SK-N-MC (cell line): ENCODE data around the gene TEX51.

ENCODE experiments used
- EZH2 ChIP-seq: fragments of 200-600 bp; sonication (generic); IDR thresholded peaks from one replicate; pipeline ENCODE4 v1.6.1; 2017; ENCODE audit warnings: antibody characterized with exemption
- FOXP2 ChIP-seq: optimal IDR thresholded peaks from 2 replicates; pipeline ENCODE3; 2011; ENCODE audit warnings: mild to moderate bottlenecking, moderate library complexity; ENCODE audit not compliant: insufficient read depth; ENCODE audit errors: extremely low read length, control extremely low read depth
- POLR2AphosphoS5 ChIP-seq: IDR thresholded peaks from 2 replicates; pipeline ENCODE4 v1.6.1; 2012; ENCODE audit warnings: mild to moderate bottlenecking, low read depth, low read length, borderline replicate concordance

DNA sequence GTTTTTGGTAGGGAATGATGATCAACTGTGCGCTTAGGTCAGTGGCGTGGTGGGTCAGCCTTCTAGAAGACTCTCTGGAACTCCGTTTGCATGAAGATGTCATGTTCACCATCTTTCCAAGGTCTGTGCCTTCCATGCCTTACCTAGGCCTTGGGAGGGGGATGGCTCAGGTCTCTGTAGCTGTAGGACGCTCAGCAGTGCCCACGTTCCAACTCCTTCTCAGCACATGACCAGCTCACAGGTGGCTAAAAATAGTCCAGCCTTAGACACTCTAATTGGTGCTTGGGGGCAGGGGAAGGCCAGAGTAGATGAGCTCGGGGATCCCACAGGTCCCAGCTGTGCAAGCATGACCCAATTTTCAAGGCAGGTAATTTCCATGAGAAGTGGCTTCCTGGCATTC is 42.3 kb upstream of the TEX51 start:
- no peak for TF ChIP-seq POLR2AphosphoS5
- TF ChIP-seq EZH2, result no peak
- TF ChIP-seq FOXP2, result no peak
